Fibroblast of lung (primary cell): ENCODE measurements around the gene CCDC121. TPM values are rescaled to one million over a fixed set of nuclear protein-coding genes. Genes with fewer than 3 reads are reported as not detected.

ENCODE experiments used
- DNase-seq, 2 donors: peaks; one replicate each; pipeline versions ENCODE4 v3.0.0 to v3.0.0-alpha.2; 2010; ENCODE audit warnings: low read depth in 2 of 2
- H2AFZ ChIP-seq: 2 replicates; pipeline ENCODE4 v1.5.1; 2012; ENCODE audit warnings: low read length, control low read depth, inconsistent platforms
- H3K27ac ChIP-seq: 2 replicates; pipeline ENCODE4 v1.5.1; 2011; ENCODE audit warnings: low read length, control low read depth; ENCODE audit not compliant: insufficient read depth
- H3K27me3 ChIP-seq: 2 replicates; pipeline ENCODE4 v1.5.1; 2011; ENCODE audit warnings: mild to moderate bottlenecking, low read length; ENCODE audit not compliant: control insufficient read depth, insufficient read depth
- H3K36me3 ChIP-seq: 2 replicates; pipeline ENCODE4 v1.5.1; 2011; ENCODE audit warnings: low read length; ENCODE audit not compliant: control insufficient read depth, insufficient read depth
- H3K4me1 ChIP-seq: 2 replicates; pipeline ENCODE4 v1.5.1; 2011; ENCODE audit warnings: low read length; ENCODE audit not compliant: control insufficient read depth, insufficient read depth; ENCODE audit errors: extremely low read depth
- H3K4me2 ChIP-seq: 2 replicates; pipeline ENCODE4 v1.5.1; 2011; ENCODE audit warnings: low read length, control low read depth; ENCODE audit not compliant: insufficient read depth; ENCODE audit errors: extremely low read depth
- H3K4me3 ChIP-seq, 4 experiments: fragments of 200-600 bp in 1 of 4; sonication (generic) in 1 of 4; replicated peaks in 1 of 4; 2 replicates each; pipeline ENCODE4 v1.5.1; 2011 to 2016; ENCODE audit warnings: low read length in 4 of 4, low read depth in 3 of 4, mild to moderate bottlenecking in 3 of 4, control low read depth in 2 of 4, inconsistent platforms in 1 of 4, mixed read lengths in 1 of 4; ENCODE audit not compliant: insufficient read depth in 1 of 4; ENCODE audit errors: control extremely low read depth in 1 of 4
- H3K79me2 ChIP-seq: 2 replicates; pipeline ENCODE4 v1.5.1; 2012; ENCODE audit warnings: mild to moderate bottlenecking, low read length, inconsistent platforms; ENCODE audit not compliant: control insufficient read depth, insufficient read depth
- H3K9ac ChIP-seq: 2 replicates; pipeline ENCODE4 v1.5.1; 2011; ENCODE audit warnings: mild to moderate bottlenecking, low read length, control low read depth; ENCODE audit not compliant: insufficient read depth
- H3K9me3 ChIP-seq: 2 replicates; pipeline ENCODE4 v1.5.1; 2012; ENCODE audit warnings: low read depth, low read length; ENCODE audit not compliant: control insufficient read depth, insufficient read depth
- H4K20me1 ChIP-seq: 2 replicates; pipeline ENCODE4 v1.5.1; 2011; ENCODE audit warnings: low read length; ENCODE audit not compliant: control insufficient read depth, insufficient read depth; ENCODE audit errors: extremely low read depth
- CTCF ChIP-seq, 2 donors: IDR thresholded peaks in 1 of 2; conservative IDR thresholded peaks in 1 of 2; 1 replicate in 1 of 2; 2 replicates in 1 of 2; pipeline ENCODE4 v1.5.1; 2011 to 2012; ENCODE audit warnings: low read length in 2 of 2, control low read depth in 1 of 2, inconsistent platforms in 1 of 2, low read depth in 1 of 2, mild to moderate bottlenecking in 1 of 2
- EZH2 ChIP-seq: IDR thresholded peaks from 2 replicates; pipeline ENCODE4 v1.5.1; 2012; ENCODE audit warnings: low read length, control low read depth, mild to moderate bottlenecking; ENCODE audit errors: missing control alignments
- polyA plus RNA-seq, 2 donors: library from polyadenylated mRNA; depleted of rRNA in 1 of 2; stranded (reverse) in 1 of 2; unstranded in 1 of 2; fragments of >200 nt; gene quantifications; 2 replicates each; pipeline ENCODE4 v1.2.1, GENCODE V29; 2011 to 2012; ENCODE audit warnings: missing spikeins in 1 of 2
- total RNA-seq: library from RNA; depleted of rRNA; stranded (reverse); fragments of >200 nt; gene quantifications from 2 replicates; pipeline ENCODE4 v1.2.1, GENCODE V29; 2014

The CCDC121 gene
- total and polyA plus RNA-seq, 2 donors (not counting 1 experiment from before 2014, with no cell fraction given) = 1.4 to 2.0 TPM

- no peak overlapping the region for H2AFZ ChIP-seq
- no peaks in the 10 kb centered on the region for H3K79me2 ChIP-seq
- no peaks in the 10 kb centered on the region for H4K20me1 ChIP-seq
- H3K4me2 ChIP-seq = no peak overlapping the region
- DNase-seq = peak; percentile 52 to 96
- H3K9ac ChIP-seq = no peak overlapping the region
- TF ChIP-seq EZH2 (no peak), CTCF (conservative IDR thresholded peaks at IDR 0.05 in 1 of 2, IDR thresholded peaks at IDR 0.05 in 1 of 2; ENCODE audit: low read depth in 1 of 2, low read length in 2 of 2) (no peak)
- H3K4me3 ChIP-seq = no peak overlapping the region
- H3K4me1 ChIP-seq = no peaks in the 10 kb centered on the region
- H3K36me3 ChIP-seq = peaks cover 10% of the 10 kb centered on the region
- H3K9me3 ChIP-seq = no peaks in the 10 kb centered on the region
- no peaks in the 10 kb centered on the region for H3K27me3 ChIP-seq
- H3K27ac ChIP-seq = no peak overlapping the region
Measured at GRCh38 chr2:27655155-27655951, 26.5 kb upstream of the CCDC121 start.

GRCh38 chr2:27653397-27653796 lies 24.6 kb upstream of the CCDC121 start:
- peak in 1 of 2 donors; percentile 47 for DNase-seq
- Histone ChIP-seq H3K36me3 (peaks cover 12% of the 10 kb centered on the region), H3K27ac (no peak overlapping the region), H3K4me1 (no peaks in the 10 kb centered on the region), H3K4me2 (no peak overlapping the region), H4K20me1 (no peaks in the 10 kb centered on the region), H3K9ac (no peak overlapping the region), H3K79me2 (no peaks in the 10 kb centered on the region), H3K27me3 (no peaks in the 10 kb centered on the region), H2AFZ (no peak overlapping the region), H3K9me3 (no peaks in the 10 kb centered on the region), H3K4me3 (no peak overlapping the region)
- TF ChIP-seq EZH2 (no peak), CTCF (conservative IDR thresholded peaks at IDR 0.05 in 1 of 2, IDR thresholded peaks at IDR 0.05 in 1 of 2; ENCODE audit: low read depth in 1 of 2, low read length in 2 of 2) (no peak)

DNA sequence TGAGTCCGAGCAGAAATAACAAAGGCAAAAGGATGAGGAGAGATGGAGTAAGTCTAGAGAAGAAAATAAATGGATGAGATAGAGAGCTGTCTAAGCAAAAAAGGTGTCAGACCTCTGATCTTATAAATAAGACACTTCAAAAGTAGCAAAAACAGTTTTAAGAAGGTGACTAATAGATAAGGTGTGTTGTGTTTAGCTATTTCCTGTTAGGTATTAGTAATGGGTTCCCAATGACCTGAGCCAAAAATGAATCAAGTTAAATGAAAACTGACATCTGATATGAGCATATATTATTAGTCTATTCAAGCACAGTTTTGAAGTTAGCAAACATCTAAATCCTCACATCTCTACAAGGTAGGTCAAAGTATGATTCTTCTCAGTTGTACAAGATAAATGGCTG lies 24.0 kb upstream of the CCDC121 start:
- H3K27me3 ChIP-seq = no peaks in the 10 kb centered on the region
- no peak overlapping the region for H3K9ac ChIP-seq
- no peak overlapping the region for H3K4me2 ChIP-seq
- H3K4me1 ChIP-seq = no peaks in the 10 kb centered on the region
- DNase-seq = no peak
- no peaks in the 10 kb centered on the region for H3K79me2 ChIP-seq
- H2AFZ ChIP-seq = no peak overlapping the region
- H3K9me3 ChIP-seq = no peaks in the 10 kb centered on the region
- TF ChIP-seq CTCF (conservative IDR thresholded peaks at IDR 0.05 in 1 of 2, IDR thresholded peaks at IDR 0.05 in 1 of 2; ENCODE audit: low read depth in 1 of 2, low read length in 2 of 2) (no peak), EZH2 (no peak)
- no peak overlapping the region for H3K27ac ChIP-seq
- peaks cover 14% of the 10 kb centered on the region for H3K36me3 ChIP-seq
- H4K20me1 ChIP-seq = no peaks in the 10 kb centered on the region
- H3K4me3 ChIP-seq = no peak overlapping the region
